Kidney capillary endothelial cell (primary cell): ENCODE measurements around the gene DRICH1.
A peak's percentile ranks its signal among the peaks of the same experiment; 100 is the strongest.
"Not testable (repeated sequence)": the region's sequence is repeated elsewhere in the genome, so short reads cannot be mapped to it uniquely, and the experiment has no call there.

Experiments
- DNase-seq: peaks from one replicate; pipeline ENCODE4 v3.0.0-alpha.2; 2018; ENCODE audit warnings: low spot score

The DRICH1 gene

DNA sequence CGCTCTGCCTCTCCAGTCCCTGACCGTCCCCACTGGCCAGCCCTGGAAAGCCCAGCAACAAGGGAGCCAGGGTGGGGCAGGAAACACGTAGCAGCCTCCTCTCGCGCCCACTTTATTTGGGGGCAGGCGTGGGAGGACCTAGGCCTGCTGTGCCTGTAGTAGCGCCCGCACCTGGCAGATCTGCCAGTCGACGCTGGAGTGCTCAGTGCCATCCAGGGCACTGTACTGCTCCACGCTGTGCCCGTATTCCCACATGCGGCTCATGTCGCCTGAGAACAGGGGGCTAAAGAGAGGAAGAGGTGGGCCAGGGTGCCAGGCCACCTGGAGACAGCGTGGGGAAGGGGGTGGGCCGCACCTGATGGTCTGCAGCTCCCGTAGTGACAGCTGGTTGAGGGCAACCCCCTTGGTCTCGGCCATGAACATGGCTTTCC, 17.0 kb upstream of the DRICH1 start:
- no peak for DNase-seq

DNA sequence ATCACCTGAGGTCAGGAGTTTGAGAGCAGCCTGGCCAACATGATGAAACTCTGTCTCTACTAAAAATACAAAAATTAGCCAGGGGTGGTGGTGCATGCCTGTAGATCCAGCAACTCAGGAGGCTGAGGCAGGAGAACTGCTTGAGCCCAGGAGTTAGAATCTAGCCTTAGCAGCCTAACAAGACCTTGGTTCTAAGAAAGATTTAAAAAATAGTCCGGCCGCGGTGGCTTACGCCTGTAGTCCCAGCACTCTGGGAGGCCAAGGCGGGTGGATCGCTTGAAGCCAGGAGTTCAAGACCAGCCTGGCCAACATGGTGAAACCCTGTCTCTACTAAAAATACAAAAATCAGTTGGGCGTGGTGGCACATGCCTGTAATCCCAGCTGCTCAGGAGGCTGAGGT, 14.4 kb upstream of the DRICH1 start:
- DNase-seq = not testable (repeated sequence)

DNA sequence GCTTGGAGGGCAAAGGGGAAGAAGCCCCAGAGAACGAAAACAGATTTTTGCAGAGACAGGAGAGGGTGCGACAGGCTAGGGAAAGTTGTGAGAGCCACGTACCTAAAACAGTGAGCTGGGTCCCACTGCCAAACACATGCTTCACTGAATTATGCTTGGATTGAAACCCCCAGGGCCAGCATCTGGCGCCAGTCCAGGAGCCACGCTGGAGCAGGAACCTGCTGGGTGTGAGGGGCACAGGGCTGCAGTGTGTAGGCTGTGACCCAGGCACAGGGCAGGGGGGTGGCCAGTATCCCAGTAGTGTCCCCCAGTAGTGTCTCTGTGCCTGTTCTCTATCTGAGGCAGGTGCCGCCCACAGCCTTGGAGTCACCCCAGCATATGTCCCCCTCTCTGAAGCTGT, 8.1 kb upstream of the DRICH1 start:
- DNase-seq = not testable (repeated sequence)

DNA sequence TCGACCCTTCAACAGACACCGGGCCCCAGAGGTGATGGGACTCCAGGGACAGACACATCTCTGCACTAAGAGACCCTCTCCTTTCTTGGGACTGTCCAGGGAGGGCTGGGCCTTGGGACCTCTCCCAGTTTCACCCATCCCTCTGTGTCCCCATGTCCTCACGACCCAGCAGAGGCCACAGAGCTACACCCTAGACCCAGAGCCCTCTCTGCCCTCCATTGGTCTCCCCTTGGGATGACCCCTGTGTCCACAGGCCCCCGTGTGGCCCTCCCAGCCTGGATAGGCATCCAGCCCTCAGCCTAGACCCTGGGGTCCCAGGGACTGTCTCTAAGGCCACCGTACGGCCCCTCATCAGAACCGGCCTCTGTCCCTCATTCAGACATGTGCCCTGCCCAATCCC, 7.5 kb upstream of the DRICH1 start:
- DNase-seq = no peak

DNA sequence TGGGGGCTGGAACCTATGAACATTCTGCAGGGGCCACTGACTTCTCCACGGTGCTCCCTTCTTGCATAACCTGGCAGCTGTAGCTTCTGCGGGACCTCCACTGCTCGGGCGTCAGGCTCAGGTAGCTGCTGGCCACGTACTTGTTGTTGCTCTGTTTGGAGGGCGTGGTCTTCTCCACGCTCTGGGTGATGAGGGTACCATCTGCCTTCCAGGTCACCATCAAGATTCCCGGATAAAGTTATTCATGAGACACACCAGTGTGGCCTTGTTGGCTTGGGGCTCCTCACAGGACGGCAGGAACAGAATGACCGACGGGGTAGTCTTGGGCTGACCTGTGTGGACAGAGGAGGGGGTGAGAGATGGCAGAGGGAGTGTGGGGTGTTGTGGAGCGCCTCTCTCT, 6.5 kb upstream of the DRICH1 start:
- DNase-seq = no peak

DNA sequence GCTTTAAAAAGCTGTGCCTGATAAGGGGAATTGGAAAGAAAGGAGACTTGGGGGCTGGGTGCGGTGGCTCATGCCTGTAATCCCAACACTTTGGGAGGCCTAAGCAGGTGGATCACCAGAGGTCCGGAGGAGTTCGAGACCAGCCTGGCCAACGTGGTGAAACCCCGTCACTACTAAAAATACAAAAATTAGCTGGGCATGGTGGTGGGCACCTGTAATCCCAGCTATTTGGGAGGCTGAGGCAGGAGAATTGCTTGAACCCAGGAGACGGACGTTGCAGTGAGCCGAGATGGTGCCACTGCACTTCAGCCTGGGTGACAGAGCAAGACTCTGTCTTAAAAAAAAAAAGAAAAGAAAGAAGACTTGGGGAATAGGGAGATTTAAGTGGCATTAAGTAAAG, 3.2 kb upstream of the DRICH1 start:
- not testable (repeated sequence) for DNase-seq

DNA sequence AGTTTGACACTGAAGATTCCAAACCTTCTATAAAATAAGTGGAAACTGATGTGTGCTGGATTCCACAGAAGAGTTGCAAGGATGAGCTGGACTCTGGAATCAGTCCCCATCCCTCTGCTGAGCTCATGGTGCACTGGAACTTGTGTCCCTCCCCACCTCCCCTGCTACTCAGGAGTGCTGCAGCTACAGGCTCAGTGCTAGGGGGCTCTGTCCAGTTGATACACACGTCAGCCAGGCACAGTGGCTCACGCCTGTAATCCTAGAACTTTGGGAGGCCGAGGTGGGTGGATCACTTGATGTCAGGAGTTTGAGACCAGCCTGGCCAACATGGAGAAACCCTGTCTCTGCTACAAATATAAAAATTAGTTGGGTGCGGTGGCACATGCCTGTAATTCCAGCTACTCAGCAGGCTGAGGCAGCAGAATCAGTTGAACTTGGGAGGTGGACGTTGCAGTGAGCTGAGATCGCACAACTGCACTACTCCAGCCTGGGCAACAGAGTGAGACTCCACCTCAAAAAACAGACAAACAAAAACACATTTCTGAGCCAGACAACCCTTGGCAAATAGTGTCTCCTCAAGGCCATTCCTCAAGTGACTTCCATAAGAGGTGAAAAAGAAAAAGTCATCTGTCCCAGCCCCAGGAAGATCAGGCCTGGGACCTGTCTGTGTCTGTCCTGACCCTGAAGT, 3.9 kb downstream of the DRICH1 start:
- DNase-seq = not testable (repeated sequence)

DNA sequence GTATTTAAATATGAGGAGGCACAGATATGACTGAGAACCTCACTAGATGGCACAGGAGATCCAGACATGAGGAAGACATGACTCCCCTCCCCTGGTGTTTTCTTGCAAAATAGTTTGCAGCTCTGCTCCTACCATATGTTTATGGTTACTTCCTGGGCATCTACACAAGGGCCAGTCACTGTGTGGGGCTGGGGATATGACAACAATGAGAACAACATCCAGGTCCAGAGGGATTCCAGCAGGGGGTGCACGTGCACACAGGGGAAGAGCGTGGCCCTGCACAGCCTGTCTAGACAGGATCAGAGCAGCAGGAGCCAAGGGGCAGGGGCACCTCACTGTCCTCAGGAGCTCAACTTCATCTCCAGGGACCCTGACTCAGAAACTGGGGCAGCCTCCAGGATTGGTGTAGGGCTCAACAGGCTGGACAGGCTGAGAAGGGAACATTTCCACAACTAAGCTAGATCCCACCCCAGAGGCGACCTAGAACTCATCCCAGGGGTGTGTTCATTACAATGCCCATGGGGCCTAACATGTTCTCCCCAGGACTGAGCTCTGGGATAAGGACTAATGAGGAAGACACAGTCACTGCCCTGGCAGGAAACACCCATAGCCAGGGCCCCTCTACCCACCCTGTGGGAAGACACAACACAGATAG, 4.6 kb downstream of the DRICH1 start:
- DNase-seq = peak; percentile 26

DNA sequence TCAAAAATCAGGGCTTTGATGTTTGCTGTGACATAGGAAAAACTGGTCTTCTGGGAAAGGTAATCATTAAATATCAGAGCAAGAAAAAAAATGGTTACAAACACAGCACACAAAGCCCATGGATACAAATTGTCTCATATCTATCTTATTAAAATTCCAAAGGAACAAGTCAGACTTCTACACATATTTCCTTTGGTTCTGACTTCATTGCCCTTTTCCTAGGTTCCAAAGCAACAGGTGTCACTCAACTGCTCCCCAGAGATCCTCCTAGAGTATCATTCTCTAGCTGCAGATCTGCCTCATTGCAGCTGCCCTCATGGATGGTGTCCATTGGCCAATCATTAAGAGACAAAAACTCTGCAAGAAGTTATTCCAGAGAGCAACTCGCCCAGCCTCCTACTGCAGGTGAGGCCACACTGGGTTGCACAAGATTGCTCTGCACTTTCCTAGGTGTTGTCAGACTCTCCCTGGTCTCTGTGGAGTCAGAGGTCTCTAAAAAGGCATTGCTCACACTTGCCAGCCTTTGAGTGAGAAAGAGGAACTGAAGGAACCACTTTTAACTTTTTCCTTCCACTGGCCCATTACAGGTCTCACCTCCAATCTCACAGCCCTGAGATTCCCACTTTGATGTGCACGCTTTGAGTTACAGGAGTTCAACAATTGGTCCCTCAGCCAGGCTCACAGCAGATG, 5.7 kb downstream of the DRICH1 start:
- DNase-seq = no peak

DNA sequence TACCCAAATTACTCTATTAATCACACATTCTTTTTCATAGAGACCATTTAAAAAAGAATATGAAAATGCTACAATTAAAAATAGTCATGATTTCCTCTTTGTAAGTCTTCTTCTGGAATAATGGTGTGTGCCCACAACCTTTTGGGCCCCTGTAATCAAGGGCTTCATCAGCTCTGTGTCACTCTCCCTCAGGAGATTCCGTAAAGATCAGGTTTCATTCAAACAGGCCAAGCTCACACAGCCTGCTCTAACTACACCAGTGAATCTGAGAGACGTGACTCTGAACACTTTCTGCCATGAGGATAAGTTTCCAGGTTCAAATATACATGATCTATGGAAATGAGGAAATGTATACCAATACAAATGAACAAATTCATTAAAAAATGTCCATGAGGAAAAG, 9.5 kb downstream of the DRICH1 start:
- no peak for DNase-seq

DNA sequence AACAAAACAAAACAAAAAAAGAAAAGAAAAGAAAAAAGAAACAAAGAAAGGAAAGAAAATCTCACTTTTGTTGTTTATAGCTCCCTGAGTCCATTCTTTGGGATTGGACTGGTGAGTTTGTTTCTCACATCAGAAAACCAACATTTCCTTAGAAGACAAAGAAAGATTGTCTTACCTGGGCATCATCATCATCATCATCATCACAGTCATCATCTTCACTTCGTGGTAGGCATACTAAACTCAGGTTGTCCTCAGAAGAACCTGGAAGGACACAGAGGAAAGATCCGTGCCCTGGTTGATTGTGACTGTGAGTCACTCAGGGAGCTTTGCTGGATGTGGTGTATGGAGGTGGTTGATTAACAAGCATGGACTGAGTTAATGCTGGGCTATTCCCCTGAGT, 10.2 kb downstream of the DRICH1 start:
- not testable (repeated sequence) for DNase-seq

DNA sequence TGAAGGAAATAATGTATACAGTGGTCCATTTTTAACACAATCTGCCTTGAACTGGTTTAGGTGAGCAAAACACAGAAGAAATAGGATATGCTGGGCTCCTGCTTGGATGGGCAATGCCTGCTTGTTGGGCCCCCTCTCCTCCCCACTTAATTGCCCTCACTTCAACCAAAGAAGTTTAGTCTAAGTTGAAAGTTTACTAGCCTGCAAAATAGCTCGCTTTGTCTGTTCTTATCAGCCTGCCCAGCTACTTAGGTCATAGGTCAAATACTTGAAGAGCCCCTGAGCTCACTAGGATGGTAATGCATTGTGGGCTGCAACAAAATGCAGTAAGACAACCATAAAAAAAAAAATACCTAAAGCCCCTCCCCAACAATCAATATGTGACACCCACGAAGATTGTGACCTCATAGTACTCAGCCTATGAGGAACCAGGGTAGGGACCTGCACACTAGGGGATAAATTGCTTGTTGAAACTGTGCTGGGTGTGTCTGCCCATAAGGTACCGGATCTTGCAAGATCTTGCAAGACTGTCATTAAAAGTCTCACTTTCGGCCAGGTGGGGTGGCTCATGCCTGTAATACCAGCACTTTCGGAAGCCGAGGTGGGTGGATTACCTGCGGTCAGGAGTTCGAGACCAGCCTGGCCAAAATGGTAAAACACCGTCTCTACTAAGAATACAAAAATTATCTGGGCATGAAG, 10.9 kb downstream of the DRICH1 start:
- DNase-seq = no peak

DNA sequence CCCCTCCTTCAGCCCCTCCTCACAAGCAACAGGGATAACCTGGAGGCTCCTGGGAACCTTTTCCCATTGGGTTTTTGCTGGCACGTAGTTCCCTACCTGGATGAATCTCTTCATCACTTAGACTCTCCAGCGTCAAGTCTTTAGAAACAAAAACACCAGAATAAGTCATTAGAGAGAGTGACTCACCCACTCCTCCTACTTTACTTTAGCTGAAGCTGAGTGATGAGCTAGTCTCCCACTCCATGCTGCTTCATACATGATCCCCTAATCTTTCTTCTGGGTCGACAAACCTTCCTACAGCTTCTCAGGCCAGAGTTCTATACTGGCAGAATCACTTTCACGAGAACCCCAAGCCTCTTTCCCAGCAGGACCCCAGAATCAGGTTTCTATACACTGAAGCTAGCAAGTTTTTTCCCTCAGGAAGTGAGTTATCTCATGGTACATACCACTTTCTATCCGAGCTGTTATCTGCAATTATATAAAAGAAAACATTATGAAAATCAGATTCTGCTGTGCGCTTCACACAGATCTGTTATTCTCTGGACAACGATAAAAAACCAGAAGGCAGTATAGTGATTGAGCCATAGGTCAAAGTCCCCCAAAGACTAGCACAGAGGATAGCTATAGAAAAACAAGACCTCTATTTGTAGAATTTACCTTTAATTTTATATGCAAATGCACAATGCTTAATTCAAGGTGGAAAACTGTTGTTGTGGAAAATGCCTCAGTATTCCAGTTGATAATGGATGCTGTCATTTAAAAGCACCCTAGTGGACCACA, 18.7 kb downstream of the DRICH1 start:
- no peak for DNase-seq

DNA sequence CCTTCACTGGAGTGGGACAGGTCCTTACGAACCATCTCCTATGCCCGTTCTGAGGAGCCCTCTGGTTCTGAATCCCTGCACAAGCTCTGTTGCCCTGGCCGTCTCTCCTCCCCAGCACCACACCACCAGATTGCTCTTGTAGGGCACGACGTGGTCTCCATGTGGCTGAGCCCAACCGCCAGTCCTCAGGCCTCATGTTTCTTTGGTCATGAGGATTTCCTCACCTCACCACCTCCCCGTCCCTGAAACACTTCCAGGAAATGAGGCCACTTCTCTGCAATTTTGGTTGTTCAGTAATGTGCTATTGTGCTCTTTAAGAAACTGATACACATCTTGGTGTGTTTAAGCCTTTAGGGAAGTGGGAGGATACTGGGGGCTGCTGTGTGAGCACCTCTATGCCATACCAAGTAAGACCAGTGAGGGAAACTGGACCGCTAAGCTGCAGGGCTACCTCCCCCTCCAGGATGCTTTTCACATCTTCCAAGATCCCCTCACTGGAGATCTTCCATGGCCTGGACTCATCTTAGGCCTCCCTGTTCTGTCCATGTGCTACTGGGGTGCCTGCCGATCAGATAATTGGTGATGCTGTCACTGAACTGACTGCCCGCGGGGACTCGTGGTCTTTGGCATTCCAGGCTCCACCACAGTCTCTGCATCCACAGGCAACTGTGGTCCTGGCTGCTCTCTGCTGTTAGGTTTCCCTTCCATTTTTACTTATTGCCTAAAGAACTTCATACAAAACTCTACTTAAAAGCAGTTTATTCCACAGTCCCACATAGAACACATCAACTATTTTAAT, 21.9 kb downstream of the DRICH1 start:
- no peak for DNase-seq

DNA sequence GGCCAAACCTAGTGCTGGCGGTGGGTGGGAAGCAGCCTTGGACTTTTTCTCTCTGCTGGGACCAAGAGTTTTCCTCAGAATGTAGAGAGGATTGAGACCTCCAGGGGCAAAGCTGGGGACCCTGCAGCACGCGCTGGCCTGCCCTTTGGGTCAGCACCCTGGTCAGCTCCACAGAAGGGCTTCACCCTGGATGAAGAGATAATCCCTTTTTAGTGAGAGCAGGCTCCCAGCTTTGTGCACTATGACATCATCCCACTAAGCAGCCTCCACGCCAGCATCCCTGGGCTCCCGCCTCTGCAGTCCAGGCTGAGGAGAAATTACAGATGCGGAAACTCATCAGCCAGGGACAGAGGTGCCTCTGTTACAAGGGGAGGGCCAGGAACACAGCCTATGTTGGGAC, 23.5 kb downstream of the DRICH1 start:
- no peak for DNase-seq

DNA sequence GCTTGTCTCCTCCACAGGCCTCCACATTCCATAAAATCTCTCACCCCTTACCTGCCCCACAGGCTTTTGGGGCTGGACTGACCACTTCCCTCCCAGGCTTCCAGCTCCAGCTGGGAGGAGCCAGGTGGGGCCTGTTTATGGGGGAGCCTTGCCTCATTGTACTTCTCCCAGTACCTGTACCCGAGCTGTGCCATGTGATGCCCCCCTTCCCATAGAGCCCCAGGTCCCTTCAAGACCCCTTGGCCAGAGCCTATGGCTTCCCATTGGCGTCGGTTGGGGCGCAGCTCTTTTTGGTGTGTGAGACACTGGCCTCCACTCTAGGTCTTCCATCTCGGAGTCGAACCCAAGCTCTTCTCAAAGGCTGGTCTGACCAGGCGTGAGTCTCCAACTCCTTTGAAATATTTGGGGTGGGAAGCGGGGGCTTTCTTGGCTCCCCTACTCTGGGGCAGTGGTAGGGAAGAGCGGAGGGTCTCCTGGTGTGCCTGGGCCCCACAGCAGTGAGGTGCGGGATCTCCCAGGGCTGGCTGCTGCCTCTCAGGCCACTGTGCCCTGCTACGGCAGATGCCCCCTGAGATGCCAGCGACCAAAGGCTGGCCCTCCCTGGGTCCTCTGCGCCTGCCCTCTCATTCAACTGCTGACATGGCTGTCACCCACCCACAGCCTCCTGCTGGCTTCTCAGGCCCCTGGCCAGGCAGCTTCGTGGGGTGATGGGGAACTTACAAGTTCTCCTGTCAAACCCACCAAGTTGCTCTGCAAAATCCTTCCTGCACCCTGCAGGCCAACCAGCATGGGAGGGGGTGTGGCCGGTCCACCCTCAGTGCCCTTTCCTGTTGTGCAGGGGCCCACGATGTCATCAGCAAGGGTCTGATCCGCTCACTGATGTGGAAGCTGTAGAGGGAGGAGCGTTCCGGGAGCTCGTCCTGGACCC, 25.7 kb downstream of the DRICH1 start:
- DNase-seq = no peak

DNA sequence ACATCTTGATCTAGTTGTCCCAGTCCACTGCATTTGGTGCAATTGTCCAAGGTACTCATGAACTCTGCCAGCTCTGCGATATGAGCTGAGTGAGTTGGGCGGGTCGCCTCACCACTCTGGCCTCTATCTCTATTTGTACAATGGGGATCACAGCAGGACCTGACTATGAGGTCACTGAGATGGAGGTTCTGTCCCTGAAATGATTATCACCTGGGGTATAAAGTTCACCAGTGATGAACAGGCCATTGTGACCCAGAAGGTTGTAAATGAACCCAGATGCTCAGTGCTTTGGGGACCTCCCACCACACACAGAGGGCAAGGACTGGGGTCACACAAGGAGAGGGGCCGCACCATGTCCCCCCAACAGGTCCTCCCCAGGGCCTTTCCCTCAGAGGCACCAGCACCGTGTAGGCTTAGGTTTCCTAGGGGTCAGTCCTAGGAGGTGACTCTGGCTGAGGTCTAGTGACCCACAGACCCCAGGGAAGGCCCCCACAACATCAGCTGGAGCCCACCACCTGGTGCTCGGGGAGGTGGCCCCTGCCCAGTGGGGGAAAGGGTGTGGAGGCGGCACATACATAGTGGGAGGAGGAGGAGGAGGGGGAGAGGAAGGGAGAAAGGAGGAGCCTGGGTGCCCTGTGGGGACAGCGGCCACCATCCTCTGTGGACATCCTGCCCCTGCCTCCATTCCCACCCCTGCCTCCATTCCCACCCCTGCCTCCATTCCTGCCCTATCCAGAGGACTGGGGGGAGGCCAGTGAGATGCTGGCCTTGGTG, 27.0 kb downstream of the DRICH1 start:
- no peak for DNase-seq

DNA sequence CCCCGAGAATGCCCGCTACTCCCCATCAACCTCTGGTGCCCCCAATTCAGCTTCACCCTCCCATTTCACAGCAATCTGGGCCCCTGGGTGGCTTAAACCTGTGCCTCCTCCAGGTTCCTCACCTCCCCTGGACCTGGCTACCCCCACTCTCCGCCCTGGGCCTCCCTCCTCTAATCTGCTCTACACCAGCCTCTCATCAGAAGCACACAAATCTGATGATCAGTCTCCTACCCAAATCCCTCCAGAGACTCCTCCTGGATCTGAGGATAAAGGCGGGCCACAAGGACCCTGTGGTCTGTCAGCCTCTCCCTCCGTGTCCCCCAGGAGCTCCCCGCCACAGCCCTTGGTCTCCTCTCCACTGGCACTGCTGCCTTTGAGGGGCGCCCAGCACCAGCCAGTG, 28.9 kb downstream of the DRICH1 start:
- DNase-seq = no peak
